Thyroid gland (tissue), 4 donors: Measurements from ENCODE around the gene SCFD2. TPM values are rescaled to one million over a fixed set of nuclear protein-coding genes. Genes with fewer than 3 reads are reported as not detected.

Experiments
- DNase-seq, 2 donors: peaks; one replicate each; pipeline ENCODE4 v3.0.0-alpha.2; 2019
- H3K27ac ChIP-seq, 3 donors: fragments of 200-600 bp; sonication (generic); 1 replicate in 2 of 3; 2 replicates in 1 of 3; pipeline ENCODE4 v1.5.1; 2016 to 2019; ENCODE audit warnings: mild to moderate bottlenecking in 1 of 3, moderate library complexity in 1 of 3
- H3K27me3 ChIP-seq: fragments of 200-600 bp; sonication (generic); one replicate; pipeline ENCODE4 v1.5.1; 2019
- H3K36me3 ChIP-seq, 2 donors: fragments of 200-600 bp; sonication (generic); one replicate each; pipeline ENCODE4 v1.5.1; 2016 to 2019
- H3K4me1 ChIP-seq, 2 donors: fragments of 200-600 bp; sonication (generic); one replicate each; pipeline ENCODE4 v1.5.1; 2017 to 2019
- H3K4me3 ChIP-seq, 3 donors: fragments of 200-600 bp; sonication (generic); replicated peaks in 1 of 3; 1 replicate in 2 of 3; 2 replicates in 1 of 3; pipeline ENCODE4 v1.5.1; 2016; ENCODE audit warnings: mild to moderate bottlenecking in 1 of 3
- H3K9me3 ChIP-seq: fragments of 200-600 bp; sonication (generic); one replicate; pipeline ENCODE4 v1.5.1; 2017
- CTCF ChIP-seq, 6 experiments: fragments of 200-600 bp in 3 of 6; fragments of 450-650 bp in 3 of 6; sonication (generic) in 3 of 6; IDR thresholded peaks; one replicate each; pipeline ENCODE4 v1.5.1; 2016 to 2019; ENCODE audit warnings: antibody characterized with exemption in 6 of 6, mild to moderate bottlenecking in 2 of 6, inconsistent platforms in 1 of 6, moderate library complexity in 1 of 6
- POLR2A ChIP-seq, 2 donors: fragments of 450-650 bp; IDR thresholded peaks; one replicate each; pipeline ENCODE4 v1.6.1; 2017; ENCODE audit warnings: antibody characterized with exemption in 2 of 2, mild to moderate bottlenecking in 2 of 2, moderate library complexity in 1 of 2
- WGBS, 2 donors: methylation state at CpG; one replicate each; pipeline ENCODE4 v1.1.5; 2017; 5-methylcytosine and 5-hydroxymethylcytosine counted together
- intact Hi-C: fragments of 100-400 bp; cut with DNase I; formaldehyde crosslinking; loops from one replicate; pipeline ENCODE4 v1.15.1; 2023
- total RNA-seq, 4 donors: library from RNA; depleted of rRNA; stranded (reverse); fragments of >200 nt; gene quantifications; one replicate each; pipeline ENCODE4 v1.2.3, GENCODE V29; 2016

The SCFD2 gene
- total RNA-seq, 4 donors from 2014 or later = 10.3 to 32.9 (median 28.2) TPM

GRCh38 chr4:53103481-53103880 lies 262.4 kb downstream of the SCFD2 start:
- Histone ChIP-seq H3K9me3 (no peaks in the 10 kb centered on the region), H3K4me3 (no peak overlapping the region), H3K4me1 (no peaks in the 10 kb centered on the region), H3K27ac (no peak overlapping the region), H3K27me3 (no peaks in the 10 kb centered on the region), H3K36me3 (no peaks in the 10 kb centered on the region)
- TF ChIP-seq POLR2A (IDR thresholded peaks at IDR 0.05) = no peak
- TF ChIP-seq CTCF (IDR thresholded peaks at IDR 0.05) = no peak
- intact Hi-C loops = no loop called here
- DNase-seq = no peak
- 77 to 97% methylated on average over 1 of the region's 1 CpG for WGBS, 2 donors

GRCh38 chr4:53101191-53101581 lies 264.7 kb downstream of the SCFD2 start:
- H3K27ac ChIP-seq = no peak overlapping the region
- intact Hi-C loops = no loop called here
- no peak for TF ChIP-seq CTCF (IDR thresholded peaks at IDR 0.05)
- no peak for TF ChIP-seq POLR2A (IDR thresholded peaks at IDR 0.05)

DNA sequence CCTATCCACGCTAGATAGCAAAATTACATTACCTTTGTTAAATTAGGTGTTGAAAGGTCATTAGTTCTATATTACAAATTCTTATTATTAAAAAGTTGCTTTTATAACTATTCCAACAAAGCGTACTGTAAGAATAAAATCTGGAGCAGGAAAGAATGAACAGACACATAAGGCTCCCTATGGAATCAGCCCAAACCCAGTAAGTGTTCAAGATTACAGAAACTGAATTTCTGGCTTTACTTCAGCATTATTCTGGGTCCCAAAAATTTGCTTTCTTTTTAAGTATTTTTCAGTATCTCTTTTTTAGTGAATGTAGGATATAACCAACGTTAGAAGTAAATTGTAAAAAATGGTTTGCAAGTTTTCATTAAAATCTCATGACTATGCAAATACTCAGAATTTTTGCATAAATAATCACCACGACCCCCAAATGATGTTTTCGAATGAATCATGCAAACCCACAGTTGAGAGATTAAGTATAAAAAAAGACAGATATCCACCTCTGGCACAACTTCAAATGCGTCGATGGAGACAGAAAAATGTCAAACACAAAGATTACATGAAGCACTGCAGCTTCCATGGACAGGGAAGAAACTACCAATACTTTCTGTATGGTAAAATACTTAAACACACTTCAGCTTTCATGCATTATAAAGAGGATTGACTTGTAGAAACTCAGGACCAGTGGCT lies 265.2 kb downstream of the SCFD2 start:
- 75 to 78% methylated on average over 7 of the region's 7 CpGs for WGBS, 2 donors
- no peak for DNase-seq
- H3K4me1 ChIP-seq = no peaks in the 10 kb centered on the region
- intact Hi-C loops = no loop called here
- H3K27me3 ChIP-seq = no peaks in the 10 kb centered on the region
- TF ChIP-seq CTCF (IDR thresholded peaks at IDR 0.05) = no peak
- no peak for TF ChIP-seq POLR2A (IDR thresholded peaks at IDR 0.05)
- no peak overlapping the region for H3K27ac ChIP-seq
- no peak overlapping the region for H3K4me3 ChIP-seq
- H3K36me3 ChIP-seq = no peaks in the 10 kb centered on the region
- H3K9me3 ChIP-seq = no peaks in the 10 kb centered on the region

More at GRCh38 chr4:53101191-53101581, 264.7 kb downstream of the SCFD2 start:
- H3K9me3 ChIP-seq = no peaks in the 10 kb centered on the region
- no peaks in the 10 kb centered on the region for H3K4me1 ChIP-seq
- DNase-seq = no peak
- no peaks in the 10 kb centered on the region for H3K36me3 ChIP-seq
- no peak overlapping the region for H3K4me3 ChIP-seq
- H3K27me3 ChIP-seq = no peaks in the 10 kb centered on the region

GRCh38 chr4:53098681-53099121 lies 267.2 kb downstream of the SCFD2 start:
- intact Hi-C loops = no loop called here
- no peaks in the 10 kb centered on the region for H3K4me1 ChIP-seq
- 96 to 98% methylated on average over 2 of the region's 2 CpGs for WGBS, 2 donors
- no peak overlapping the region for H3K4me3 ChIP-seq
- H3K27ac ChIP-seq = no peak overlapping the region
- H3K36me3 ChIP-seq = no peaks in the 10 kb centered on the region
- H3K27me3 ChIP-seq = no peaks in the 10 kb centered on the region
- no peaks in the 10 kb centered on the region for H3K9me3 ChIP-seq
- no peak for DNase-seq
- TF ChIP-seq POLR2A (IDR thresholded peaks at IDR 0.05) (no peak), CTCF (IDR thresholded peaks at IDR 0.05) (no peak)

DNA sequence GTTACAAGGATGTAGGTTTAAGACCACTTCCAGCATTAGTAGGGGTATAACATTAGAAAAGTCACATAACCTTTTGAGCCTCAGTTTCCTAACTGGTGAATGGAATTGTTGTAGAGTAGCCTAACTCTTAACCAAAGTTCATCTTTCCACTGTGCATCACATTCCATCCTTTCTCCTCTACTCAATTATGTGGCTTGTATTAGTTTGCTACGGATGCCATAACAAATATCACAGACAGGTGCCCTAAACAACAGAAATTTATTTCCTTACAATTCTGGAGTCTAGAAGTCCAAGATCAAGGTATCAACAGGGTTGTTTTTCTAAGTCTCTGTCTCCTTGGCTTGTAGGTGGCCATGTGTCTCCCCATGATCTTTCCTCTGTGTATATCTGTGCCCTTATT lies 271.8 kb downstream of the SCFD2 start:
- WGBS, 2 donors = 91 to 97% methylated on average over 1 of the region's 1 CpG

More for the DNA sequence above, 271.8 kb downstream of the SCFD2 start:
- no peaks in the 10 kb centered on the region for H3K9me3 ChIP-seq
- no peaks in the 10 kb centered on the region for H3K27me3 ChIP-seq
- H3K4me3 ChIP-seq = no peak overlapping the region
- H3K27ac ChIP-seq = no peak overlapping the region
- no peaks in the 10 kb centered on the region for H3K4me1 ChIP-seq
- TF ChIP-seq POLR2A (IDR thresholded peaks at IDR 0.05) (no peak), CTCF (IDR thresholded peaks at IDR 0.05) (no peak)
- no peaks in the 10 kb centered on the region for H3K36me3 ChIP-seq
- intact Hi-C loops = no loop called here
- no peak for DNase-seq
